ENCODE measurements around the gene VAMP1. TPM values are rescaled to one million over a fixed set of nuclear protein-coding genes. Genes with fewer than 3 reads are reported as not detected.

VAMP1 gene
- total and polyA plus RNA-seq, 2 experiments from 2014 or later = 13.9 to 16.1 TPM

GRCh38 chr12:6418796-6419195, 51.7 kb downstream of the VAMP1 start (continued):
- TF ChIP-seq CTCF (conservative IDR thresholded peaks at IDR 0.05; ENCODE audit: low read depth in 2 of 2) = no peak
- no peak for TF ChIP-seq REST (IDR thresholded peaks at IDR 0.05; ENCODE audit: unreplicated experiment)
- no peak for TF ChIP-seq CREB1 (CRISPR knock-in tag; IDR thresholded peaks at IDR 0.05; ENCODE audit: low read depth)
- no peak for TF ChIP-seq EZH2phosphoT487 (IDR thresholded peaks at IDR 0.05; ENCODE audit: unreplicated experiment)
- TF ChIP-seq EZH2 (IDR thresholded peaks at IDR 0.05; ENCODE audit: low read depth, unreplicated experiment) = no peak
- no peak for TF ChIP-seq ZNF114 (CRISPR knock-in tag; IDR thresholded peaks at IDR 0.05)
- TF ChIP-seq NANOG (IDR thresholded peaks at IDR 0.05; ENCODE audit: borderline replicate concordance) = no peak
- TF ChIP-seq STAT1 (IDR thresholded peaks at IDR 0.05; ENCODE audit: unreplicated experiment) = no peak
- no peak for TF ChIP-seq ZNF331 (CRISPR knock-in tag; IDR thresholded peaks at IDR 0.05; ENCODE audit: low read depth)
- no peak for TF ChIP-seq JUNB (IDR thresholded peaks at IDR 0.05; ENCODE audit: unreplicated experiment)
- TF ChIP-seq POLR2AphosphoS5 (IDR thresholded peaks at IDR 0.05; ENCODE audit: low read depth) = no peak

GRCh38 chr12:6416596-6416995, 53.9 kb downstream of the VAMP1 start:
- no peaks in the 10 kb centered on the region for H3K9me3 Mint-ChIP-seq
- no peak overlapping the region for H3K4me3 Mint-ChIP-seq
- H3K36me3 Mint-ChIP-seq (ENCODE audit: low read depth) = no peaks in the 10 kb centered on the region
- Histone ChIP-seq H3K27ac (ENCODE audit: low read depth) (no peak overlapping the region), H3K4me3 (no peak overlapping the region), H4K20me1 (replicated peaks; ENCODE audit: insufficient read depth) (no peaks in the 10 kb centered on the region), H3K27me3 (ENCODE audit: insufficient read depth) (no peaks in the 10 kb centered on the region), H3K9me2 (ENCODE audit: insufficient read depth) (no peaks in the 10 kb centered on the region), H3K36me3 (ENCODE audit: insufficient read depth) (no peaks in the 10 kb centered on the region), H3K79me2 (replicated peaks; ENCODE audit: insufficient read depth) (no peaks in the 10 kb centered on the region), H3K4me1 (ENCODE audit: insufficient read depth) (no peaks in the 10 kb centered on the region), H3K4me2 (no peak overlapping the region), H3F3A (replicated peaks; ENCODE audit: low read depth) (no peaks in the 10 kb centered on the region), H2AFZ (no peak overlapping the region)
- DNase-seq (ENCODE audit: low spot score) = no peak
- no peak overlapping the region for H3K27ac Mint-ChIP-seq
- peaks cover 2% of the 10 kb centered on the region for H3K27me3 Mint-ChIP-seq (ENCODE audit: insufficient read depth, low read depth, poor library complexity)
- ATAC-seq = no peak
- no peaks in the 10 kb centered on the region for H3K4me1 Mint-ChIP-seq
- no peak for TF ChIP-seq POLR2AphosphoS5 (IDR thresholded peaks at IDR 0.05; ENCODE audit: low read depth)
- no peak for TF ChIP-seq STAT1 (IDR thresholded peaks at IDR 0.05; ENCODE audit: unreplicated experiment)
- no peak for TF ChIP-seq REST (IDR thresholded peaks at IDR 0.05; ENCODE audit: unreplicated experiment)

Measured in GM23338 (cell line).